B cell (primary cell): ENCODE data around the gene ARHGAP9.

ENCODE experiments used
- CTCF ChIP-seq: fragments of 200-600 bp; IDR thresholded peaks from one replicate; pipeline ENCODE4 v1.8.0; 2022; ENCODE audit warnings: antibody characterized with exemption, mild to moderate bottlenecking
- EZH2 ChIP-seq: IDR thresholded peaks from 2 replicates; pipeline ENCODE4 v1.6.1; 2012; ENCODE audit warnings: borderline replicate concordance, low read depth, mild to moderate bottlenecking, moderate library complexity, low read length; ENCODE audit not compliant: insufficient read depth, poor library complexity, severe bottlenecking

- no peak for TF ChIP-seq CTCF
- no peak for TF ChIP-seq EZH2
These were observed 6.0 kb upstream of the ARHGAP9 start for GRCh38 chr12:57485695-57486094.
